ENCODE results near the gene ATL2. TPM values are rescaled to one million over a fixed set of nuclear protein-coding genes. Genes with fewer than 3 reads are reported as not detected.

ATL2 gene
- polyA plus RNA-seq, 3 donors = 7.8 to 28.3 (median 10.8) TPM

GRCh38 chr2:38336621-38337020 is 40.5 kb downstream of the ATL2 start:
- H3K4me3 ChIP-seq (replicated peaks in 1 of 3; ENCODE audit: low read depth in 2 of 3, low read length in 3 of 3) = no peak overlapping the region
- H3K27ac Mint-ChIP-seq = no peak overlapping the region
- no peaks in the 10 kb centered on the region for H3K27me3 ChIP-seq (ENCODE audit: control insufficient read depth in 2 of 2, insufficient read depth in 2 of 2, low read length in 2 of 2)
- no peaks in the 10 kb centered on the region for H3K4me1 Mint-ChIP-seq
- H3K4me2 ChIP-seq (replicated peaks; ENCODE audit: extremely low read depth, low read length, poor library complexity, severe bottlenecking) = no peak overlapping the region
- H3K9me3 Mint-ChIP-seq = peaks cover 0 to 3% (median 0%) of the 10 kb centered on the region in 7 donors
- TF ChIP-seq, protein P1, sequence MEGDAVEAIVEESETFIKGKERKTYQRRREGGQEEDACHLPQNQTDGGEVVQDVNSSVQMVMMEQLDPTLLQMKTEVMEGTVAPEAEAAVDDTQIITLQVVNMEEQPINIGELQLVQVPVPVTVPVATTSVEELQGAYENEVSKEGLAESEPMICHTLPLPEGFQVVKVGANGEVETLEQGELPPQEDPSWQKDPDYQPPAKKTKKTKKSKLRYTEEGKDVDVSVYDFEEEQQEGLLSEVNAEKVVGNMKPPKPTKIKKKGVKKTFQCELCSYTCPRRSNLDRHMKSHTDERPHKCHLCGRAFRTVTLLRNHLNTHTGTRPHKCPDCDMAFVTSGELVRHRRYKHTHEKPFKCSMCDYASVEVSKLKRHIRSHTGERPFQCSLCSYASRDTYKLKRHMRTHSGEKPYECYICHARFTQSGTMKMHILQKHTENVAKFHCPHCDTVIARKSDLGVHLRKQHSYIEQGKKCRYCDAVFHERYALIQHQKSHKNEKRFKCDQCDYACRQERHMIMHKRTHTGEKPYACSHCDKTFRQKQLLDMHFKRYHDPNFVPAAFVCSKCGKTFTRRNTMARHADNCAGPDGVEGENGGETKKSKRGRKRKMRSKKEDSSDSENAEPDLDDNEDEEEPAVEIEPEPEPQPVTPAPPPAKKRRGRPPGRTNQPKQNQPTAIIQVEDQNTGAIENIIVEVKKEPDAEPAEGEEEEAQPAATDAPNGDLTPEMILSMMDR (IDR thresholded peaks at IDR 0.05) = no peak
- H3K79me2 ChIP-seq (ENCODE audit: insufficient read depth, low read length) = no peaks in the 10 kb centered on the region
- H3K9me3 ChIP-seq (replicated peaks in 1 of 2; ENCODE audit: control insufficient read depth in 1 of 2, insufficient read depth in 1 of 2, low read length in 2 of 2) = no peaks in the 10 kb centered on the region
- H4K20me1 ChIP-seq (ENCODE audit: insufficient read depth, low read length) = no peaks in the 10 kb centered on the region
- H3K27ac ChIP-seq (ENCODE audit: low read depth in 1 of 2, low read length in 2 of 2) = no peak overlapping the region
- H3K36me3 ChIP-seq (replicated peaks in 1 of 2; ENCODE audit: control insufficient read depth in 1 of 2, insufficient read depth in 2 of 2, low read length in 2 of 2) = peaks cover 25 to 69% of the 10 kb centered on the region in 2 donors
- no peak overlapping the region for H2AFZ ChIP-seq (ENCODE audit: insufficient read depth, low read depth, low read length, poor library complexity, severe bottlenecking)
- WGBS (ENCODE audit: insufficient coverage) = 100% methylated on average over 1 of the region's 6 CpGs
- no peaks in the 10 kb centered on the region for H3K4me1 ChIP-seq (ENCODE audit: control insufficient read depth in 1 of 2, insufficient read depth in 2 of 2, low read length in 2 of 2)
- no peak for DNase-seq
- H3K36me3 Mint-ChIP-seq = peaks cover 37 to 62% of the 10 kb centered on the region in 2 donors
- no peaks in the 10 kb centered on the region for H3K27me3 Mint-ChIP-seq (ENCODE audit: low read depth in 3 of 3)
- intact Hi-C loops (cut with micrococcal nuclease) = no loop called here
- H3K4me3 Mint-ChIP-seq = no peak overlapping the region
- no peak overlapping the region for H3K9ac ChIP-seq (ENCODE audit: insufficient read depth, low read length, poor library complexity, severe bottlenecking)

- H2AFZ ChIP-seq (ENCODE audit: insufficient read depth, low read depth, low read length, poor library complexity, severe bottlenecking) = no peak overlapping the region
- Mint-ChIP-seq H3K4me3 (no peak overlapping the region), H3K36me3 (peaks cover 23 to 56% of the 10 kb centered on the region in 2 donors), H3K9me3 (peaks cover 6 to 20% (median 13%) of the 10 kb centered on the region in 7 donors), H3K27me3 (ENCODE audit: low read depth in 3 of 3) (no peaks in the 10 kb centered on the region), H3K4me1 (peaks cover 6% of the 10 kb centered on the region), H3K27ac (no peak overlapping the region)
- H3K9me3 ChIP-seq (replicated peaks in 1 of 2; ENCODE audit: control insufficient read depth in 1 of 2, insufficient read depth in 1 of 2, low read length in 2 of 2) = peaks cover 8 to 12% of the 10 kb centered on the region in 2 donors
- peaks cover 15 to 31% of the 10 kb centered on the region in 2 donors for H3K36me3 ChIP-seq (replicated peaks in 1 of 2; ENCODE audit: control insufficient read depth in 1 of 2, insufficient read depth in 2 of 2, low read length in 2 of 2)
- H3K4me1 ChIP-seq (ENCODE audit: control insufficient read depth in 1 of 2, insufficient read depth in 2 of 2, low read length in 2 of 2) = no peaks in the 10 kb centered on the region
- intact Hi-C loops (cut with micrococcal nuclease) = no loop called here
- DNase-seq = no peak
- H3K9ac ChIP-seq (ENCODE audit: insufficient read depth, low read length, poor library complexity, severe bottlenecking) = no peak overlapping the region
- H3K27me3 ChIP-seq (ENCODE audit: control insufficient read depth in 2 of 2, insufficient read depth in 2 of 2, low read length in 2 of 2) = no peaks in the 10 kb centered on the region
- no peaks in the 10 kb centered on the region for H4K20me1 ChIP-seq (ENCODE audit: insufficient read depth, low read length)
- H3K79me2 ChIP-seq (ENCODE audit: insufficient read depth, low read length) = peaks cover 7% of the 10 kb centered on the region
- 100% methylated on average over 6 of the region's 7 CpGs for WGBS (ENCODE audit: insufficient coverage)
- TF ChIP-seq, protein P1 (IDR thresholded peaks at IDR 0.05) = no peak
- H3K27ac ChIP-seq (ENCODE audit: low read depth in 1 of 2, low read length in 2 of 2) = no peak overlapping the region
- no peak overlapping the region for H3K4me2 ChIP-seq (replicated peaks; ENCODE audit: extremely low read depth, low read length, poor library complexity, severe bottlenecking)
- H3K4me3 ChIP-seq (replicated peaks in 1 of 3; ENCODE audit: low read depth in 2 of 3, low read length in 3 of 3) = no peak overlapping the region
Observed at GRCh38 chr2:38330754-38331153, 46.3 kb downstream of the ATL2 start.
